ENCODE data around the gene MYT1.

Gene MYT1

GRCh38 chr20:64182146-64182865 lies 18.1 kb downstream of the MYT1 start:
- TF ChIP-seq MAX (IDR thresholded peaks at IDR 0.05) (no peak), NFIC (IDR thresholded peaks at IDR 0.05) (no peak), TEAD4 (IDR thresholded peaks at IDR 0.05) (no peak), TAF1 (IDR thresholded peaks at IDR 0.05; ENCODE audit: low read depth) (no peak), CEBPB (IDR thresholded peaks at IDR 0.05) (no peak), FOXM1 (IDR thresholded peaks at IDR 0.05; ENCODE audit: borderline replicate concordance, low read depth) (no peak), RAD21 (IDR thresholded peaks at IDR 0.05; ENCODE audit: low read depth) (no peak), USF1 (IDR thresholded peaks at IDR 0.05) (no peak)

DNA sequence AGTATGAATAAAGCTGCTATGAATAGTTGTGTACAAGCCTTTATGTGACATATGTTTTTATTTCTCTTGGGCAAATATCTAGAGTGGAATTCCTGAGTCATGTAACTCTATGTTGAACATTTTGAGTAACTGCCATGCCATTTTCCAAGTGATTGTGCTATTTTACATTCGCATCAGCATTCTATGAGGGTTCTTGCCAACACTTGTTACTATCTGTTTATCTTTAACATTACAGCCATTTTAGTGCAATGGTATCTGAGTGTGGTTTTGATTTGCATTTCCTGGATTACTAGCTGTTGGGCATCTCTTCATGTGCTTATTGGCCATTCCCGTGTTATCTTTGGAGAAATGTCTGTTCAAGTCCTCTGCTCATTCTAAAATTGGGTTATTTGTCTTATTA lies 19.1 kb downstream of the MYT1 start:
- TF ChIP-seq CREB1 (IDR thresholded peaks at IDR 0.05; ENCODE audit: low read depth) (no peak), REST (IDR thresholded peaks at IDR 0.05; ENCODE audit: low read depth) (no peak), TCF12 (IDR thresholded peaks at IDR 0.05; ENCODE audit: low read depth) (no peak), TEAD4 (IDR thresholded peaks at IDR 0.05) (no peak), YY1 (IDR thresholded peaks at IDR 0.05; ENCODE audit: low read depth) (no peak), RAD21 (IDR thresholded peaks at IDR 0.05; ENCODE audit: low read depth) (no peak), CEBPB (IDR thresholded peaks at IDR 0.05) (no peak), EP300 (IDR thresholded peaks at IDR 0.05; ENCODE audit: borderline replicate concordance) (no peak), ZBTB7A (IDR thresholded peaks at IDR 0.05; ENCODE audit: low read depth) (no peak), USF1 (IDR thresholded peaks at IDR 0.05) (no peak), NFIC (IDR thresholded peaks at IDR 0.05) (no peak), MAX (IDR thresholded peaks at IDR 0.05) (no peak), EGR1 (IDR thresholded peaks at IDR 0.05) (no peak), TAF1 (IDR thresholded peaks at IDR 0.05; ENCODE audit: low read depth) (no peak)

GRCh38 chr20:64184795-64185194 lies 20.5 kb downstream of the MYT1 start:
- TF ChIP-seq EP300 (IDR thresholded peaks at IDR 0.05; ENCODE audit: borderline replicate concordance): no peak

DNA sequence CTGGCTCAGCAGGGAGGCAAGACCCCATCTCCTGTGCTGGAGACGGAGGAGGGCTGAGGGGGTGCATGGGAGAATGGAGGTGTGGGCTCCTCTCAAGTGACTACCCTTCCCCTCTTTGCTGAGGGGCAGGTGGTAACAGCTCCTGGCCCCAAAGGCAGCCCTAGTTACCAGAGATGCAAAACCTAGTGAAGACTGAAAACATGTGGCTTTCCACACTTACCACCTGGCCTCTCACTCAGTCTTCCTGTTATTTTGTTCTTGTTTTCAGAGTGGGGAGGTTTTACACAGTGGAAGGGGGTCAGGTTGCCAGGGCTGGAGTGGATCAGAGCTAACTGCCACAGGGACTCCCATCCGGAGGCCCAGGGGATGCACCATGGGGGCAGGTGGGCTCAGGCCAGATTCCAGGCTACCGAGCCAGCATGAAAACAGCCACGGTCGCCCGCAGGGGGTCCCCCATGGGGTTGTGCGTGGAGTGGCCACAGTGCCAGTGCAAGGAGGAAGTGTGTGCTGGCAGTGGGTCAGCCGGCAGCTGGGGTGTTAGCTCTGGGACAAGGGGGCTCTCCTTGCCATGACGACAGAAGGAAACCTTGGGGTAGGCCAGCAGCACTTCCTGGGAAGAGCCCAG lies 21.1 kb downstream of the MYT1 start:
- TF ChIP-seq ZBTB7A (IDR thresholded peaks at IDR 0.05; ENCODE audit: low read depth) (no peak), YY1 (IDR thresholded peaks at IDR 0.05; ENCODE audit: low read depth) (no peak), RAD21 (IDR thresholded peaks at IDR 0.05; ENCODE audit: low read depth) (no peak), EP300 (IDR thresholded peaks at IDR 0.05; ENCODE audit: borderline replicate concordance) (no peak), TEAD4 (IDR thresholded peaks at IDR 0.05) (no peak), TAF1 (IDR thresholded peaks at IDR 0.05; ENCODE audit: low read depth) (no peak), CEBPB (IDR thresholded peaks at IDR 0.05) (no peak)

DNA sequence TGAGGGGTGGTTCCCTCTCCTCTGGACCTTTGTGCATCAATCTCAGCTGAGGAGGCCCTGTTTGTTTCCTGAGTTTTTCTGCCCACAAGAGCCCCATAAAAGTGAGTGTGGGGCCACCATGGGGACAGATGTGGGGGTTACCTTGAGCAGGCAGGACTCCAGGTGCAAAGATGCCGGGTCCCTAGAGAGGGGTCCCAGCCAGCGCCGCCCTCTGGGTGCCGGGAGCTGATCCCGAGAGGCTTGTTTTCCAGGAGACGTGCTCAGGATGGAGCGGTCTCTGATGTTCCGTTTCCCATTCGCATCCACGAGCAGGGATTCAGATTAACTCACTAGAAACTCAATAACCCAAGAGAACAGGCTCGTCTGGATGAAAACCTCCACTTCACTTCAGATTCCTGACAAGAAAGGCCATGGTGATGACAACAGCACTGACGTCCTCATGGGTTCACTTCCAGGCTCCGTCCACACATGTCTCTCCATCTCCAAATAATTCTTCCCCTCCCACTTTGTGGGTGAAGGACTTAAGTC lies 21.9 kb downstream of the MYT1 start:
- TF ChIP-seq EGR1 (IDR thresholded peaks at IDR 0.05): no peak
- no peak for TF ChIP-seq TCF12 (IDR thresholded peaks at IDR 0.05; ENCODE audit: low read depth)
- TF ChIP-seq USF1 (IDR thresholded peaks at IDR 0.05): no peak
- TF ChIP-seq EP300 (IDR thresholded peaks at IDR 0.05; ENCODE audit: borderline replicate concordance): no peak
- no peak for TF ChIP-seq MAX (IDR thresholded peaks at IDR 0.05)
- TF ChIP-seq CREB1 (IDR thresholded peaks at IDR 0.05; ENCODE audit: low read depth): no peak
- no peak for TF ChIP-seq TAF1 (IDR thresholded peaks at IDR 0.05; ENCODE audit: low read depth)

DNA sequence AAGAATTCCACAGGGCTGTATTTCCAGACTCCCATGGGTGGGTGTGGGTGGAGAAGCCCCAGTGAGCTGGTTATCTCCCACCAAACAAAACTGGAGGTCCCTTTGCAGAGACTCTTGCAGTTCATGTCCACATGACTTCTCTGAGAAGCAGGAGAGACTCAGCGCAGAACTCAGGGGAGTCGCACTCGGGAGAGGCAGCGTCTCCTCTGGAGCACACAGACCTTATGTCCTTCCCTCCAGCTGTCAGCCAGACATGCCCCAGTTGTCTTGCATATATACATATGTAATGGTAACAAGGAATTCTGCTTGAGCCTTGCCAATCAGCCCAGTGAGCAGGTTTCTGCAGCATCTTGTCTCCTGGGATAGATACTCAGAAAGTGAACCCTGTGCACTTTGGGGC lies 23.8 kb downstream of the MYT1 start:
- no peak for TF ChIP-seq NFIC (IDR thresholded peaks at IDR 0.05)
- no peak for TF ChIP-seq TEAD4 (IDR thresholded peaks at IDR 0.05)
- TF ChIP-seq CEBPB (IDR thresholded peaks at IDR 0.05): no peak
- no peak for TF ChIP-seq MAX (IDR thresholded peaks at IDR 0.05)

Measured in Ishikawa (cell line).